Measurements from ENCODE around the gene SLC1A2.

GRCh38 chr11:35281169-35281688, 138.1 kb downstream of the SLC1A2 start:
- TF ChIP-seq POLR2A (IDR thresholded peaks at IDR 0.05) = no peak
- no peak for TF ChIP-seq CTCF (IDR thresholded peaks at IDR 0.05)

Measured in lower leg skin (tissue), 3 donors.